HFFc6 (cell line): ENCODE data around the gene NDC1. TPM values are rescaled to one million over a fixed set of nuclear protein-coding genes. Genes with fewer than 3 reads are reported as not detected.

ENCODE experiments used
- DNase-seq: peaks from one replicate; pipeline ENCODE4 v3.0.0-alpha.2; 2018
- H3K27ac Mint-ChIP-seq: 2 replicates; pipeline ENCODE4 v1.8.0; 2020; ENCODE audit warnings: mild to moderate bottlenecking, mixed read lengths
- H3K27me3 Mint-ChIP-seq: 2 replicates; pipeline ENCODE4 v1.8.0; 2021; ENCODE audit warnings: mild to moderate bottlenecking, moderate library complexity, mixed read lengths; ENCODE audit not compliant: insufficient read depth
- H3K36me3 Mint-ChIP-seq: 2 replicates; pipeline ENCODE4 v1.8.0; 2021; ENCODE audit warnings: low read depth, mixed read lengths
- H3K4me1 Mint-ChIP-seq: 2 replicates; pipeline ENCODE4 v1.8.0; 2020; ENCODE audit warnings: low read depth, mixed read lengths
- H3K4me3 Mint-ChIP-seq: 2 replicates; pipeline ENCODE4 v1.8.0; 2020; ENCODE audit warnings: mild to moderate bottlenecking, moderate library complexity, mixed read lengths
- H3K9me3 Mint-ChIP-seq: 2 replicates; pipeline ENCODE4 v1.8.0; 2020; ENCODE audit warnings: mild to moderate bottlenecking, mixed read lengths
- CTCF ChIP-seq: fragments of 200-600 bp; sonication (generic); IDR thresholded peaks from 2 replicates; pipeline ENCODE4 v1.5.0; 2021; ENCODE audit warnings: antibody characterized with exemption, mild to moderate bottlenecking
- total RNA-seq, 6 experiments: library from RNA; stranded (reverse); fragmentation: NEBNext Ultra II Directional; extraction: Animal tissue kit (Norgen Biotek cat#: 25700); gene quantifications; 2 replicates in 1 of 6; 3 replicates in 5 of 6; pipeline ENCODE4 v1.2.3, GENCODE V29; 2021

Gene NDC1
- total RNA-seq, 6 experiments from 2014 or later, result 15.3 to 27.2 (median 22.7) TPM

DNA sequence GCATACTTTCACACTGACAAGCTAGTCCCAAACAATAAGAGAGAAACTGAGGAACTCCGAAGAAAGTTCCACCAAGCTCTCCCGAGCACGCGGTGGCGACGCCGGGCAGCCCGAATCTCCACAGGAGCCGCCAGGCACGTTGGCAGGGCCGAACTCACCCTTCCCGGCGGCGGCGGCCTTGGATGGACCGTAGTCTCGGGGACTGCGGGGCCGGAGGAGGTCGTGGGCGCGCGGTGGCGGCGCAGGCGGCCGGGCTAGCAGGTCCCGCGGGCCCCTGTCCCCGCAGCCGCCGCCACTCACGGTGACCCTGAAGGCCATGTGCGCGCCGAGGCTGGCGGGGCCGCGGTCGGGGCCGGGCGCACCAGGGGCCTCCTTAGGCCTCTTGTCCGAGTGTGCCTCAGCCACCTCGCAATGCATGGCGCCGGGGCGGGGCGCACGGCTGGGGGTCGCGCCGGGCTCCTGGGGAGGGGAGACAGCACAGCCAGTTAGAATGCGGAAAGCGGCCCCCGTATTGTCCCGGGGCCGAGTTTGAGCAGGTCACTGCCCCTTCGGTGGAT, 100.4 kb downstream of the NDC1 start:
- DNase-seq, result no peak
- Mint-ChIP-seq H3K36me3 (peaks cover 2% of the 10 kb centered on the region), H3K4me1 (peaks cover 64% of the 10 kb centered on the region), H3K9me3 (peaks cover 2% of the 10 kb centered on the region), H3K4me3 (no peak overlapping the region), H3K27ac (no peak overlapping the region), H3K27me3 (peaks cover 2% of the 10 kb centered on the region)
- no peak for TF ChIP-seq CTCF

DNA sequence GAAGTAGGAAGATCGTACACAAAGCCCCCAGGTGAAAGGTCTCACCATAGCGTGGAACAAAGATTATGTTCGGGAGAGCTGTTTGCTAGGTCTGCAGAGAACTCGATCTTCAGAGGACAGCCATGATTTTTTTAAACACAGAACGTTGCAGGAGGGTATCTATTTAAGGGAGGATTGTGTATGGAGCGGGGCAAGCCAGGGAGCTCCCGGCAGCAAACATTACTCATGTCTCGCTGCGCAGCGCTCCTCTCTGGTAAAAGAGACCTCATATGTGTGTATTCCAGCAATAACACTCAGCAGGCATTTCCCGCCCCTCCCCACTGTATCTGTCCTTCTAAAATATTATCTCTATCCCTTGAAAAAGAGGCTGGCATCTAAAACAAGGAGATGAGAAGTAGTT, 101.8 kb downstream of the NDC1 start:
- no peak for TF ChIP-seq CTCF
- Mint-ChIP-seq H3K9me3 (no peaks in the 10 kb centered on the region), H3K4me3 (no peak overlapping the region), H3K36me3 (peaks cover 6% of the 10 kb centered on the region), H3K27me3 (peaks cover 2% of the 10 kb centered on the region), H3K27ac (no peak overlapping the region; the same call in 1 of the 2 replicates), H3K4me1 (peaks cover 70% of the 10 kb centered on the region)
- DNase-seq, result no peak

- Mint-ChIP-seq H3K9me3 (no peaks in the 10 kb centered on the region), H3K27me3 (peaks cover 2% of the 10 kb centered on the region), H3K36me3 (peaks cover 6% of the 10 kb centered on the region), H3K4me1 (peaks cover 64% of the 10 kb centered on the region), H3K27ac (peak overlapping the region; percentile 97), H3K4me3 (no peak overlapping the region)
- TF ChIP-seq CTCF, result no peak
- no peak for DNase-seq
Observed at GRCh38 chr1:53735681-53736080, 102.4 kb downstream of the NDC1 start.

DNA sequence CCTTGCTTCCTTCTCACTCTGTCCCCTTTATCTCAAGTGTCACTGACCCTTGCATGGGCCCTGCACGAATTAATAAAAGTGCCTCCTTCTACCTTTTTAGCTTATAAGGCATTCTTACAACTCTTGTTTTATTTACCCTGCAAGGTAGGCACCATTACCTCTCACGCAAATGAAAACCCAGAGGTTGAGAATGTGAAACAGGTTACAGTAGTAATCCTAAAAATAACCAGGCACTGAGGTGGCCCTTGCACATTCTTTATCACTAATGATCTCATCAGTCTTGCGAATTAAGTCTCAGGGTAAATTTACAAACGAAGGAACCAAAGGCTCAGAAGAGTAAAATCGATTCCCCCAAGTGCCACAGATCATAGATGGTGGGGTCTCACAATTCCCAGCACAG, 102.8 kb downstream of the NDC1 start:
- DNase-seq, result no peak
- Mint-ChIP-seq H3K27me3 (peaks cover 2% of the 10 kb centered on the region; the same call in 1 of the 2 replicates), H3K4me3 (peak overlapping the region; percentile 84), H3K4me1 (peaks cover 60% of the 10 kb centered on the region), H3K36me3 (peaks cover 6% of the 10 kb centered on the region), H3K27ac (peak overlapping the region; percentile 97), H3K9me3 (no peaks in the 10 kb centered on the region)
- TF ChIP-seq CTCF, result no peak

DNA sequence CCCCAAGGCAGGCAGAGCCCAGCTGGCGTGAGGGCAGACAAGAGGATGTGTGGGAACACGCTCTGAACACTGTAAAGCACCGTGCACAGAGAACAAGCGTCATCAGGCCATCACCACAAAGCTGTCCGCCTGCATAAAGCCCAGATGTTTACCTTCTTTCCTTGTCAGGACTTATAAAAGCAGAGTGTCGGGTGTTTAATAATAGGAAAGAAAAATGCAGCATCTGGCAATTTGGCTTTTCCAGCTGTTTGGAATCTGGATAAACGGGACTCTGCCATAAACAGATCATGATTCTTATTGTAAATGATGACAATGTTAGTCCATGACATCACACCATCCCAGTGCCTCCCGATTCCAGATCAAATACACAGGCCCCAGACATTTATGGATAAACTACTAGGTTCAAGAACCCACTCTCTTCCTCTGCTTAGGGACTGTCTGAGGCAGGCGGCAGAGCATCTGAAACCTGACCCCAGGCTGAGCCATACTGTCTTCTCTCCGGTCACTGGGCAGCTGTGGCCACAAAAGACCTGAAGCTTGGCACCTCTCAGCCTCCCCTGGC, 103.4 kb downstream of the NDC1 start:
- Mint-ChIP-seq H3K4me3 (peak overlapping the region; percentile 84), H3K27ac (peak overlapping the region; percentile 97), H3K4me1 (peaks cover 55% of the 10 kb centered on the region), H3K9me3 (no peaks in the 10 kb centered on the region), H3K27me3 (peaks cover 2% of the 10 kb centered on the region; the same call in 1 of the 2 replicates), H3K36me3 (peaks cover 6% of the 10 kb centered on the region)
- TF ChIP-seq CTCF, result peak; percentile 1; the same call in 1 of the 2 replicates
- DNase-seq, result peak; percentile 57
